GM12872 (cell line): Measurements from ENCODE around the gene ANKRD18A.

Source experiments
- TF ChIP-seq, protein P1 (sequence below): IDR thresholded peaks from 3 replicates; pipeline ENCODE4 v1.5.1; 2011; ENCODE audit warnings: low read depth, mild to moderate bottlenecking, low read length, moderate library complexity; ENCODE audit not compliant: insufficient read depth

ANKRD18A gene

GRCh38 chr9:38523121-38523520 lies 97.3 kb downstream of the ANKRD18A start:
- TF ChIP-seq, protein P1, sequence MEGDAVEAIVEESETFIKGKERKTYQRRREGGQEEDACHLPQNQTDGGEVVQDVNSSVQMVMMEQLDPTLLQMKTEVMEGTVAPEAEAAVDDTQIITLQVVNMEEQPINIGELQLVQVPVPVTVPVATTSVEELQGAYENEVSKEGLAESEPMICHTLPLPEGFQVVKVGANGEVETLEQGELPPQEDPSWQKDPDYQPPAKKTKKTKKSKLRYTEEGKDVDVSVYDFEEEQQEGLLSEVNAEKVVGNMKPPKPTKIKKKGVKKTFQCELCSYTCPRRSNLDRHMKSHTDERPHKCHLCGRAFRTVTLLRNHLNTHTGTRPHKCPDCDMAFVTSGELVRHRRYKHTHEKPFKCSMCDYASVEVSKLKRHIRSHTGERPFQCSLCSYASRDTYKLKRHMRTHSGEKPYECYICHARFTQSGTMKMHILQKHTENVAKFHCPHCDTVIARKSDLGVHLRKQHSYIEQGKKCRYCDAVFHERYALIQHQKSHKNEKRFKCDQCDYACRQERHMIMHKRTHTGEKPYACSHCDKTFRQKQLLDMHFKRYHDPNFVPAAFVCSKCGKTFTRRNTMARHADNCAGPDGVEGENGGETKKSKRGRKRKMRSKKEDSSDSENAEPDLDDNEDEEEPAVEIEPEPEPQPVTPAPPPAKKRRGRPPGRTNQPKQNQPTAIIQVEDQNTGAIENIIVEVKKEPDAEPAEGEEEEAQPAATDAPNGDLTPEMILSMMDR = no peak

DNA sequence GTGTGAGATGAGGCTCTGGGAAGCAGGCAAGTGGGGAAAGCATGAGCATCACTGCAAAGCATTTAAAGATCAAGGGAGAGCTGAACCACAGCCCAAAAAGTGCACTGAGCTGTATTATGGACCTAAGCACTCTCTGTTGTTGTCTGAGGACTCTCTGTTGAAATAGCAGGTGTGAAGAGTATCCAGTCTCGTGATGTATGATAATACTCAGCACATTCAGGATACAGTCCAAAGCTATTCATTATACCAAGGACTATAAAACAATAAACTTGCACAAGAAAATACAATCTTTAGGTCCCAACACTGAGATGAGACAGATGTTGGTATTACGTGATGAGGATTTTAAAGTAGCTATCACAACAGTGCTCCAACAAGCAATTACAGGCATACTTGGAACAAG lies 98.6 kb downstream of the ANKRD18A start:
- TF ChIP-seq, protein P1 = no peak
